ENCODE data around the gene CADPS2. TPM values are rescaled to one million over a fixed set of nuclear protein-coding genes. Genes with fewer than 3 reads are reported as not detected.

Gene CADPS2
- total RNA-seq, 1 experiment from 2014 or later = 16.4 TPM

- TF ChIP-seq CTCF (IDR thresholded peaks at IDR 0.05; ENCODE audit: unreplicated experiment) = no peak
- no peaks in the 10 kb centered on the region for H3K36me3 Mint-ChIP-seq (ENCODE audit: insufficient read depth, unreplicated experiment)
- no peaks in the 10 kb centered on the region for H3K27me3 Mint-ChIP-seq (ENCODE audit: unreplicated experiment)
- no TSS peak for BruUV-seq (replicated peaks)
- no peak for DNase-seq
- CTCF ChIA-PET = interaction anchor here (0.7 kb wide), 1 partner anchor 367 kb away, joined by 5 read pairs; no protein-coding TSS in a partner anchor
- no peak overlapping the region for H3K4me3 Mint-ChIP-seq (ENCODE audit: low read depth, unreplicated experiment)
- no peaks in the 10 kb centered on the region for H3K4me1 Mint-ChIP-seq (ENCODE audit: low read depth, unreplicated experiment)
- no peak overlapping the region for H3K27ac Mint-ChIP-seq (ENCODE audit: unreplicated experiment)
- intact Hi-C loops (cut with micrococcal nuclease; ENCODE audit: unreplicated experiment) = loop anchor here (5.0 to 10.0 kb wide), 4 partner anchors 122 to 600 kb away; no protein-coding TSS in a partner anchor
- H3K9me3 Mint-ChIP-seq (ENCODE audit: low read depth, unreplicated experiment) = no peaks in the 10 kb centered on the region
Measured at GRCh38 chr7:122552769-122553168, 333.5 kb downstream of the CADPS2 start.

- H3K36me3 Mint-ChIP-seq (ENCODE audit: insufficient read depth, unreplicated experiment) = no peaks in the 10 kb centered on the region
- H3K9me3 Mint-ChIP-seq (ENCODE audit: low read depth, unreplicated experiment) = no peaks in the 10 kb centered on the region
- H3K27ac Mint-ChIP-seq (ENCODE audit: unreplicated experiment) = no peak overlapping the region
- intact Hi-C loops (cut with micrococcal nuclease; ENCODE audit: unreplicated experiment) = loop anchor here (5.0 to 10.0 kb wide), 4 partner anchors 124 to 602 kb away; no protein-coding TSS in a partner anchor
- CTCF ChIA-PET = interaction anchor here (0.6 to 0.9 kb wide), 3 partner anchors 337 to 817 kb away, joined by 3 read pairs; no protein-coding TSS in a partner anchor
- no peaks in the 10 kb centered on the region for H3K27me3 Mint-ChIP-seq (ENCODE audit: unreplicated experiment)
- no peak for DNase-seq
- H3K4me3 Mint-ChIP-seq (ENCODE audit: low read depth, unreplicated experiment) = no peak overlapping the region
- no peaks in the 10 kb centered on the region for H3K4me1 Mint-ChIP-seq (ENCODE audit: low read depth, unreplicated experiment)
- no peak for TF ChIP-seq CTCF (IDR thresholded peaks at IDR 0.05; ENCODE audit: unreplicated experiment)
- BruUV-seq (replicated peaks) = no TSS peak
Measured at GRCh38 chr7:122550545-122550944, 335.7 kb downstream of the CADPS2 start.

GRCh38 chr7:122549578-122549977, 336.7 kb downstream of the CADPS2 start:
- H3K4me1 Mint-ChIP-seq (ENCODE audit: low read depth, unreplicated experiment) = no peaks in the 10 kb centered on the region
- no peak overlapping the region for H3K4me3 Mint-ChIP-seq (ENCODE audit: low read depth, unreplicated experiment)
- no peak overlapping the region for H3K27ac Mint-ChIP-seq (ENCODE audit: unreplicated experiment)
- no peak for DNase-seq
- TF ChIP-seq CTCF (IDR thresholded peaks at IDR 0.05; ENCODE audit: unreplicated experiment) = no peak
- H3K36me3 Mint-ChIP-seq (ENCODE audit: insufficient read depth, unreplicated experiment) = no peaks in the 10 kb centered on the region
- no peaks in the 10 kb centered on the region for H3K27me3 Mint-ChIP-seq (ENCODE audit: unreplicated experiment)
- H3K9me3 Mint-ChIP-seq (ENCODE audit: low read depth, unreplicated experiment) = no peaks in the 10 kb centered on the region
- CTCF ChIA-PET = no interaction called here
- BruUV-seq (replicated peaks) = no TSS peak
- intact Hi-C loops (cut with micrococcal nuclease; ENCODE audit: unreplicated experiment) = no loop called here

GRCh38 chr7:122546496-122546895, 339.8 kb downstream of the CADPS2 start:
- no peaks in the 10 kb centered on the region for H3K36me3 Mint-ChIP-seq (ENCODE audit: insufficient read depth, unreplicated experiment)
- DNase-seq = no peak
- CTCF ChIA-PET = no interaction called here
- no peak overlapping the region for H3K27ac Mint-ChIP-seq (ENCODE audit: unreplicated experiment)
- no peaks in the 10 kb centered on the region for H3K27me3 Mint-ChIP-seq (ENCODE audit: unreplicated experiment)
- no peaks in the 10 kb centered on the region for H3K4me1 Mint-ChIP-seq (ENCODE audit: low read depth, unreplicated experiment)
- no peak for TF ChIP-seq CTCF (IDR thresholded peaks at IDR 0.05; ENCODE audit: unreplicated experiment)
- intact Hi-C loops (cut with micrococcal nuclease; ENCODE audit: unreplicated experiment) = no loop called here
- no TSS peak for BruUV-seq (replicated peaks)
- no peak overlapping the region for H3K4me3 Mint-ChIP-seq (ENCODE audit: low read depth, unreplicated experiment)
- H3K9me3 Mint-ChIP-seq (ENCODE audit: low read depth, unreplicated experiment) = no peaks in the 10 kb centered on the region

Measured in Calu3 (cell line).